ENCODE results near the gene TMBIM1. TPM values are rescaled to one million over a fixed set of nuclear protein-coding genes. Genes with fewer than 3 reads are reported as not detected.

Gene TMBIM1
- total RNA-seq, 4 donors from 2014 or later = 272 to 341 (median 287) TPM

GRCh38 chr2:218281449-218281848, 10.9 kb downstream of the TMBIM1 start:
- intact Hi-C loops (cut with DNase I) = no loop called here
- 16 to 28% methylated on average over 3 of the region's 3 CpGs for WGBS, 2 donors
- Histone ChIP-seq H3K9me3 (no peaks in the 10 kb centered on the region), H3K36me3 (peaks cover 43 to 49% of the 10 kb centered on the region in 2 donors), H3K27me3 (no peaks in the 10 kb centered on the region), H3K27ac (peak overlapping the region; percentile 94 to 97 (median 97)), H3K4me1 (peaks cover 79 to 84% of the 10 kb centered on the region in 2 donors), H3K4me3 (replicated peaks in 1 of 3) (no peak overlapping the region)
- TF ChIP-seq POLR2A (IDR thresholded peaks at IDR 0.05) (peak in 1 of 2 donors; percentile 15), CTCF (IDR thresholded peaks at IDR 0.05) (no peak)
- peak; percentile 87 to 89 for DNase-seq

GRCh38 chr2:218280260-218280870, 11.9 kb downstream of the TMBIM1 start:
- WGBS, 2 donors = 58 to 62% methylated on average over 14 of the region's 14 CpGs
- Histone ChIP-seq H3K4me3 (replicated peaks in 1 of 3) (no peak overlapping the region), H3K9me3 (no peaks in the 10 kb centered on the region), H3K4me1 (peaks cover 68 to 73% of the 10 kb centered on the region in 2 donors), H3K27me3 (no peaks in the 10 kb centered on the region), H3K36me3 (peaks cover 54 to 60% of the 10 kb centered on the region in 2 donors), H3K27ac (peak overlapping the region; percentile 94 to 97 (median 97))
- TF ChIP-seq CTCF (IDR thresholded peaks at IDR 0.05) (no peak), POLR2A (IDR thresholded peaks at IDR 0.05) (peak in 1 of 2 donors; percentile 19)
- intact Hi-C loops (cut with DNase I) = no loop called here
- DNase-seq = peak; percentile 83 to 90

- WGBS, 2 donors = 86 to 88% methylated on average over 10 to 15 of the region's 16 CpGs
- Histone ChIP-seq H3K27ac (peak overlapping the region; percentile 79 to 94 (median 91)), H3K36me3 (peaks cover 70 to 76% of the 10 kb centered on the region in 2 donors), H3K9me3 (no peaks in the 10 kb centered on the region), H3K27me3 (no peaks in the 10 kb centered on the region), H3K4me1 (peaks cover 57 to 61% of the 10 kb centered on the region in 2 donors), H3K4me3 (replicated peaks in 1 of 3) (no peak overlapping the region)
- intact Hi-C loops (cut with DNase I) = loop anchor here (5.0 kb wide), 1 partner anchor 114 kb away; no protein-coding TSS in a partner anchor
- TF ChIP-seq POLR2A (IDR thresholded peaks at IDR 0.05) (no peak), CTCF (IDR thresholded peaks at IDR 0.05) (no peak)
- DNase-seq = no peak
Observed at GRCh38 chr2:218278531-218279360, 13.6 kb downstream of the TMBIM1 start.

GRCh38 chr2:218277921-218278320, 14.4 kb downstream of the TMBIM1 start:
- H3K4me1 ChIP-seq = peaks cover 52 to 61% of the 10 kb centered on the region in 2 donors
- WGBS, 2 donors = 79 to 82% methylated on average over 7 of the region's 7 CpGs
- H3K27me3 ChIP-seq = no peaks in the 10 kb centered on the region
- peaks cover 72 to 80% of the 10 kb centered on the region in 2 donors for H3K36me3 ChIP-seq
- intact Hi-C loops (cut with DNase I) = loop anchor here (5.0 kb wide), 1 partner anchor 114 kb away; no protein-coding TSS in a partner anchor
- DNase-seq = no peak
- H3K4me3 ChIP-seq (replicated peaks in 1 of 3) = no peak overlapping the region
- no peaks in the 10 kb centered on the region for H3K9me3 ChIP-seq
- H3K27ac ChIP-seq = peak overlapping the region; percentile 3 to 94 (median 79)
- TF ChIP-seq CTCF (IDR thresholded peaks at IDR 0.05) (no peak), POLR2A (IDR thresholded peaks at IDR 0.05) (no peak)

Data from thyroid gland (tissue), 4 donors.